Smooth muscle cell of trachea (primary cell): Measurements from ENCODE around the gene CA5A. TPM values are rescaled to one million over a fixed set of nuclear protein-coding genes. Genes with fewer than 3 reads are reported as not detected.

Experiments used
- total RNA-seq: library from RNA; depleted of rRNA; stranded (reverse); fragments of >200 nt; gene quantifications from 2 replicates; pipeline ENCODE4 v1.2.1, GENCODE V29; 2014

CA5A gene
- total RNA-seq, result not detected in 2 replicates

GRCh38 chr16:87936375-87937230 lies at the start of gene CA5A:
Gene CA5A (minus strand): TSS chr16:87936529. CDS start chr16:87936450, 79 bp downstream.

GRCh38 chr16:87950765-87951551 lies 14.6 kb upstream of the CA5A start, which contains the start of gene BANP:
Gene BANP (plus strand): TSS chr16:87951434. CDS start chr16:87975116, 23,682 bp downstream.

GRCh38 chr16:87869061-87869878 lies 67.1 kb downstream of the CA5A start, which contains the start of gene SLC7A5:
Gene SLC7A5 (minus strand): TSS chr16:87869507. CDS start chr16:87869422, 85 bp downstream.

Other genes with a start within 250 kb of the CA5A start
- gene KLHDC4, start 170.5 kb downstream of the CA5A start, total RNA-seq, result 20.1 and 24.5 TPM in 2 replicates
- gene SLC7A5, start 67.0 kb downstream of the CA5A start, total RNA-seq, result 11.8 and 26.0 TPM in 2 replicates
- gene BANP, start 14.9 kb upstream of the CA5A start, total RNA-seq, result 30.5 and 30.8 TPM in 2 replicates